ENCODE measurements around the gene MUC5AC. TPM values are rescaled to one million over a fixed set of nuclear protein-coding genes. Genes with fewer than 3 reads are reported as not detected.
A peak's percentile ranks its signal among the peaks of the same experiment; 100 is the strongest.

Gene MUC5AC
- total and polyA plus RNA-seq, 7 donors, result 0.02 TPM; not detected in 6

DNA sequence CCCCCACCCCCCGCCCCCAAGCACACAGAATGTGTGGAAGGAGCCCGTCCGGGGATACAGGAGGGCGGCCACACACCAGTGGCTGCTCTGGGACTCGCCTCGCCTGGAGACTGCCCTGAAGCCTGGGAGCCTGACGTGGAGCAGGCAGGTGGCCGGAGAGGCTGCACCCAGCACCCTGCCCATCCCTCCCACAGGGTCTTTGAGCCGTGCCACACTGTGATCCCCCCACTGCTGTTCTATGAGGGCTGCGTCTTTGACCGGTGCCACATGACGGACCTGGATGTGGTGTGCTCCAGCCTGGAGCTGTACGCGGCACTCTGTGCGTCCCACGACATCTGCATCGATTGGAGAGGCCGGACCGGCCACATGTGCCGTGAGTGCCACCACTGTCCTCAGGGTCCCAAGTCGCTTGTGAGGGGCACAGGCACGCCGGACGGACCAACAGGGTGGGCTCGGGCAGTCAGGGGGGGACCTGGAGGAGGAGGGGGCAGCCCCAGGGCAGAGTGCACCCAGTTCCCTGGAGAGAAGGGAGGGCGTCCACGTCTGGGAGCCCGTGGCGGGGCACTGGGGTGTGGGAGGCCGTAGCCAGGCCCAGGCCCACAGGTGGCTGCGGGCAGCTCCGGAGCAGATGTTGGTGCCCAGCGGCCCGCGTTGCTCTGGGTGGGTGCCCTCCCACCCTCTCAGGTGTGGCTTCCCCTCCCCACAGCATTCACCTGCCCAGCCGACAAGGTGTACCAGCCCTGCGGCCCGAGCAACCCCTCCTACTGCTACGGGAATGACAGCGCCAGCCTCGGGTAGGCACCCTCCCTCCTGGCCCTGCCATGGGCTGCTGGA, 38.1 kb downstream of the MUC5AC start:
- no peak for TF ChIP-seq CTCF (IDR thresholded peaks at IDR 0.05)
- Histone ChIP-seq H3K9me3 (no peaks in the 10 kb centered on the region), H3K4me3 (no peak overlapping the region), H3K27ac (no peak overlapping the region), H3K36me3 (ENCODE audit: insufficient read depth in 1 of 2, low read depth in 1 of 2) (no peaks in the 10 kb centered on the region), H3K4me1 (no peaks in the 10 kb centered on the region), H3K27me3 (ENCODE audit: insufficient read depth in 3 of 3, low read length in 2 of 3) (peaks cover 0 to 62% (median 9%) of the 10 kb centered on the region in 3 donors)
- intact Hi-C loops (cut with DNase I), result no loop called here
- WGBS, 3 donors, result 84 to 87% (median 86%) methylated on average over 29 to 41 of the region's 41 CpGs
- peak; percentile 10 to 35 for DNase-seq
- no peak for ATAC-seq

DNA sequence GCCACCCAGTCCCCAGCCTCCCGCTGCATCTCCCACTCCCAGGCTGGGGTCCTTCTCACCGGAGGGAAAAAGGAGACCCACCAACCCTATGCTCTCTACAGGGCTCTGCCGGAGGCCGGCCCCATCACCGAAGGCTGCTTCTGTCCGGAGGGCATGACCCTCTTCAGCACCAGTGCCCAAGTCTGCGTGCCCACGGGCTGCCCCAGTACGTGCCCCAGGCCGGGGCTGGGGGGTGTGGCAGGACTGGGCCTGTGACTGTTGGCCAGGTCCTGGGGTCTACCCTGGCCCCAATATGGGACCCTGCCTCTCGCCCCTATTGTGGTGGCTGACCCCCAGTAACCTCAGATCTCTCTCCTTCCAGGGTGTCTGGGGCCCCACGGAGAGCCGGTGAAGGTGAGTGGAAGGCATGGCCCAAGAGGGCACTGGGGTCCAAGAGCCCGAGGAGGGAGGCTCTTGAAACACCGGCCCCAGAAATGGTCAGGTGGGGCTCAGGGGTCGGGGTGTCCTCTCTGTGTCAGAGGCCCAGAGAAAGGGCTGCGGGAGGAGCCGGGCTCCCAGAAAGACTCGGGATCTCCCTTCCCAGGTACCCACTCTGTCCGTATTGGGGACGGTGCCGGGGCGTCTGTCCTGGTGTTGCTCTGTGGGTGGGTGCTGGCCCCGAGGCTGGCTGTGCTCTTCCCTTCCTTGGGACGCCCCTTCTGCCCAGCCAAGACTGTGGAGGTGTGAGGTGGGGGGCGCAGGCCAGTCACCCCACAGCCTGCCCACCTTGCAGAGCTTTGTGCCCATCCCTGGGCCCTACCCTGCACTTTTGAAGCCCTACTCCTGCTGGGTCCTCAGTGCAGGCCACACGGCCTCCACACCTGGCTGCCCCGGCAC, 39.0 kb downstream of the MUC5AC start:
- intact Hi-C loops (cut with DNase I), result no loop called here
- H3K4me1 ChIP-seq, result no peaks in the 10 kb centered on the region
- H3K36me3 ChIP-seq (ENCODE audit: insufficient read depth in 1 of 2, low read depth in 1 of 2), result no peaks in the 10 kb centered on the region
- no peaks in the 10 kb centered on the region for H3K9me3 ChIP-seq
- H3K27me3 ChIP-seq (ENCODE audit: insufficient read depth in 3 of 3, low read length in 2 of 3), result peaks cover 0 to 62% (median 10%) of the 10 kb centered on the region in 3 donors
- H3K27ac ChIP-seq, result no peak overlapping the region
- WGBS, 3 donors, result 76 to 78% (median 77%) methylated on average over 26 to 28 of the region's 28 CpGs
- H3K4me3 ChIP-seq, result no peak overlapping the region
- TF ChIP-seq CTCF (IDR thresholded peaks at IDR 0.05), result no peak
- no peak for ATAC-seq
- DNase-seq, result peak; percentile 7 to 38

- Histone ChIP-seq H3K27ac (no peak overlapping the region), H3K27me3 (ENCODE audit: insufficient read depth in 3 of 3, low read length in 2 of 3) (peaks cover 0 to 63% (median 10%) of the 10 kb centered on the region in 3 donors), H3K36me3 (ENCODE audit: insufficient read depth in 1 of 2, low read depth in 1 of 2) (no peaks in the 10 kb centered on the region), H3K4me3 (no peak overlapping the region), H3K9me3 (no peaks in the 10 kb centered on the region), H3K4me1 (no peaks in the 10 kb centered on the region)
- WGBS, 3 donors, result 70 to 77% (median 74%) methylated on average over 24 to 29 of the region's 29 CpGs
- TF ChIP-seq CTCF (IDR thresholded peaks at IDR 0.05), result no peak
- intact Hi-C loops (cut with DNase I), result no loop called here
- ATAC-seq, result no peak
- DNase-seq, result peak; percentile 7 to 48
Observed at GRCh38 chr11:1197431-1197885, 39.7 kb downstream of the MUC5AC start.

- Histone ChIP-seq H3K4me3 (no peak overlapping the region), H3K36me3 (ENCODE audit: insufficient read depth in 1 of 2, low read depth in 1 of 2) (no peaks in the 10 kb centered on the region), H3K9me3 (no peaks in the 10 kb centered on the region), H3K27ac (no peak overlapping the region), H3K4me1 (no peaks in the 10 kb centered on the region), H3K27me3 (ENCODE audit: insufficient read depth in 3 of 3, low read length in 2 of 3) (peaks cover 0 to 61% (median 10%) of the 10 kb centered on the region in 3 donors)
- DNase-seq (peak; percentile 5 to 52), ATAC-seq (no peak)
- WGBS, 3 donors, result 71 to 73% (median 72%) methylated on average over 30 to 33 of the region's 33 CpGs
- no peak for TF ChIP-seq CTCF (IDR thresholded peaks at IDR 0.05)
- intact Hi-C loops (cut with DNase I), result no loop called here
Observed at GRCh38 chr11:1197886-1198560, 40.3 kb downstream of the MUC5AC start.
